Neural cell (in vitro differentiated cells): ENCODE results near the gene ARFRP1. TPM values are rescaled to one million over a fixed set of nuclear protein-coding genes. Genes with fewer than 3 reads are reported as not detected.
"Not testable (repeated sequence)": the region's sequence is repeated elsewhere in the genome, so short reads cannot be mapped to it uniquely, and the experiment has no call there.

ENCODE experiments used
- H2AFZ ChIP-seq: fragments of 200-600, 300-800 bp; sonication (generic), shearing (Covaris generic); 2 replicates; pipeline ENCODE4 v1.6.0; 2014; ENCODE audit warnings: low read depth, mild to moderate bottlenecking, antibody characterized with exemption, low read length, moderate library complexity
- H3F3A ChIP-seq: fragments of 200-600 bp; shearing (Covaris generic); 2 replicates; pipeline ENCODE4 v1.6.1; 2016; ENCODE audit warnings: mild to moderate bottlenecking, moderate library complexity, mixed read lengths, antibody characterized with exemption, low read length; ENCODE audit not compliant: insufficient read depth, poor library complexity, severe bottlenecking
- H3K27ac ChIP-seq: fragments of 200-600, 300-800 bp; sonication (generic), shearing (Covaris generic); 2 replicates; pipeline ENCODE4 v1.5.1; 2014; ENCODE audit warnings: mild to moderate bottlenecking, low read length, moderate library complexity
- H3K27me3 ChIP-seq: fragments of 300-800, 200-600 bp; sonication (generic), shearing (Covaris generic); 2 replicates; pipeline ENCODE4 v1.6.0; 2014; ENCODE audit warnings: mild to moderate bottlenecking, low read depth, low read length, moderate library complexity; ENCODE audit not compliant: insufficient read depth
- H3K36me3 ChIP-seq: fragments of 300-800, 200-600 bp; sonication (generic), shearing (Covaris generic); 2 replicates; pipeline ENCODE4 v1.5.1; 2014; ENCODE audit warnings: mild to moderate bottlenecking, antibody characterized with exemption, low read length, moderate library complexity; ENCODE audit not compliant: insufficient read depth
- H3K4me2 ChIP-seq: fragments of 300-800, 200-600 bp; sonication (generic), shearing (Covaris generic); 2 replicates; pipeline ENCODE4 v1.6.0; 2014; ENCODE audit warnings: mild to moderate bottlenecking, low read length
- H3K4me3 ChIP-seq: fragments of 300-800, 200-600 bp; sonication (generic), shearing (Covaris generic); 2 replicates; pipeline ENCODE4 v1.5.1; 2014; ENCODE audit warnings: mild to moderate bottlenecking, low read length, moderate library complexity
- H3K79me2 ChIP-seq: fragments of 200-600 bp; shearing (Covaris generic); replicated peaks from 2 replicates; pipeline ENCODE4 v1.6.0; 2014; ENCODE audit warnings: mild to moderate bottlenecking, low read length, moderate library complexity; ENCODE audit not compliant: insufficient read depth
- H3K9ac ChIP-seq: fragments of 300-800, 200-600 bp; sonication (generic), shearing (Covaris generic); 2 replicates; pipeline ENCODE4 v1.6.1; 2016; ENCODE audit warnings: mild to moderate bottlenecking, low read length, mixed read lengths
- H3K9me2 ChIP-seq: fragments of 200-600 bp; shearing (Covaris generic); 2 replicates; pipeline ENCODE4 v1.6.1; 2016; ENCODE audit warnings: mild to moderate bottlenecking, low read length, mixed read lengths; ENCODE audit not compliant: insufficient read depth
- H3K9me3 ChIP-seq: fragments of 200-600, 300-800 bp; sonication (generic), shearing (Covaris generic); 2 replicates; pipeline ENCODE4 v1.6.1; 2016; ENCODE audit warnings: mild to moderate bottlenecking, mixed run types, low read length, moderate library complexity, mixed read lengths
- H4K20me1 ChIP-seq: fragments of 200-600 bp; shearing (Covaris generic); 2 replicates; pipeline ENCODE4 v1.6.1; 2016; ENCODE audit warnings: mild to moderate bottlenecking, mixed run types; ENCODE audit not compliant: insufficient read depth
- CTCF ChIP-seq: fragments of 450-650 bp; IDR thresholded peaks from 2 replicates; pipeline ENCODE4 v1.5.1; 2014; ENCODE audit warnings: antibody characterized with exemption, mild to moderate bottlenecking, moderate library complexity; ENCODE audit not compliant: poor library complexity, severe bottlenecking
- EP300 ChIP-seq: fragments of 450-650 bp; conservative IDR thresholded peaks from 2 replicates; pipeline ENCODE4 v1.6.1; 2014; ENCODE audit warnings: antibody characterized with exemption, mild to moderate bottlenecking, moderate library complexity; ENCODE audit not compliant: poor library complexity, severe bottlenecking
- EZH2 ChIP-seq: fragments of 200-600, 300-800 bp; shearing (Covaris generic), sonication (generic); IDR thresholded peaks from 2 replicates; pipeline ENCODE4 v1.6.1; 2014; ENCODE audit warnings: antibody characterized with exemption, low read length, borderline replicate concordance, mild to moderate bottlenecking; ENCODE audit not compliant: insufficient read depth, poor library complexity, severe bottlenecking
- MXI1 ChIP-seq: fragments of 450-650 bp; conservative IDR thresholded peaks from 2 replicates; pipeline ENCODE4 v1.6.1; 2014; ENCODE audit warnings: antibody characterized with exemption, mild to moderate bottlenecking; ENCODE audit not compliant: poor library complexity, severe bottlenecking
- POLR2AphosphoS5 ChIP-seq: IDR thresholded peaks from 2 replicates; pipeline ENCODE4 v1.6.1; 2012
- RAD21 ChIP-seq: fragments of 450-650 bp; conservative IDR thresholded peaks from 2 replicates; pipeline ENCODE4 v1.6.1; 2014; ENCODE audit warnings: antibody characterized with exemption, mild to moderate bottlenecking, moderate library complexity
- REST ChIP-seq: IDR thresholded peaks from 2 replicates; pipeline ENCODE4 v1.6.1; 2012; ENCODE audit warnings: borderline replicate concordance
- SMC3 ChIP-seq: fragments of 450-650 bp; conservative IDR thresholded peaks from 2 replicates; pipeline ENCODE4 v1.6.1; 2014; ENCODE audit warnings: antibody characterized with exemption, mild to moderate bottlenecking, moderate library complexity; ENCODE audit not compliant: poor library complexity
- TAF1 ChIP-seq: IDR thresholded peaks from 2 replicates; pipeline ENCODE4 v1.6.1; 2012; ENCODE audit warnings: low read depth
- polyA plus RNA-seq: library from polyadenylated mRNA; depleted of rRNA; stranded (reverse); fragments of >200 nt; gene quantifications from 2 replicates; pipeline ENCODE4 v1.2.3, GENCODE V29; 2014

The ARFRP1 gene
- polyA plus RNA-seq, 1 donor from 2014 or later: 70.9 TPM

- TF ChIP-seq RAD21 (no peak), EZH2 (no peak), POLR2AphosphoS5 (no peak), TAF1 (no peak), MXI1 (no peak), REST (no peak), CTCF (no peak)
- no peak overlapping the region for H3K4me3 ChIP-seq
- no peaks in the 10 kb centered on the region for H3K9me2 ChIP-seq
- no peak overlapping the region for H2AFZ ChIP-seq
- no peaks in the 10 kb centered on the region for H3K27me3 ChIP-seq
- no peaks in the 10 kb centered on the region for H3F3A ChIP-seq
- H3K27ac ChIP-seq: no peak overlapping the region
- no peak overlapping the region for H3K4me2 ChIP-seq
- H3K36me3 ChIP-seq: no peaks in the 10 kb centered on the region
- H3K9me3 ChIP-seq: no peaks in the 10 kb centered on the region
- H3K79me2 ChIP-seq: no peaks in the 10 kb centered on the region
- no peaks in the 10 kb centered on the region for H4K20me1 ChIP-seq
- no peak overlapping the region for H3K9ac ChIP-seq
These were observed 47.2 kb downstream of the ARFRP1 start for GRCh38 chr20:63660622-63661021.

GRCh38 chr20:63660174-63660573 lies 47.6 kb downstream of the ARFRP1 start:
- not testable (repeated sequence) for H3K9ac ChIP-seq, H3K27me3 ChIP-seq, H3K79me2 ChIP-seq, H3K9me3 ChIP-seq, H4K20me1 ChIP-seq, H3K36me3 ChIP-seq, H3K27ac ChIP-seq, H3K4me2 ChIP-seq, H2AFZ ChIP-seq, H3K9me2 ChIP-seq, H3F3A ChIP-seq, H3K4me3 ChIP-seq

- Histone ChIP-seq H3K9ac (peak overlapping the region; percentile 64), H3F3A (no peaks in the 10 kb centered on the region)
These were observed 48.4 kb downstream of the ARFRP1 start for GRCh38 chr20:63659370-63659769.

More at GRCh38 chr20:63659370-63659769, 48.4 kb downstream of the ARFRP1 start:
- no peaks in the 10 kb centered on the region for H3K9me3 ChIP-seq
- no peaks in the 10 kb centered on the region for H3K27me3 ChIP-seq
- H3K79me2 ChIP-seq: no peaks in the 10 kb centered on the region
- H3K4me2 ChIP-seq: peak overlapping the region; percentile 78
- no peak overlapping the region for H2AFZ ChIP-seq
- no peak for TF ChIP-seq CTCF
- no peak for TF ChIP-seq EP300
- no peak for TF ChIP-seq SMC3
- TF ChIP-seq EZH2: no peak
- H3K9me2 ChIP-seq: no peaks in the 10 kb centered on the region
- H3K27ac ChIP-seq: no peak overlapping the region
- no peaks in the 10 kb centered on the region for H4K20me1 ChIP-seq
- peak overlapping the region; percentile 86 for H3K4me3 ChIP-seq
- no peaks in the 10 kb centered on the region for H3K36me3 ChIP-seq
